Jurkat, Clone E6-1 (cell line): Measurements from ENCODE around the gene PPARG.
A peak's percentile ranks its signal among the peaks of the same experiment; 100 is the strongest.

ENCODE experiments used
- DNase-seq: peaks from one replicate; pipeline ENCODE4 v3.0.0-alpha.2; 2011; ENCODE audit warnings: low read depth, low spot score
- H3K4me3 ChIP-seq: 2 replicates; pipeline ENCODE4 v1.5.1; 2011; ENCODE audit warnings: mild to moderate bottlenecking, low read length, control low read depth, moderate library complexity

Gene PPARG

GRCh38 chr3:12335421-12335820 is 46.6 kb downstream of the PPARG start:
- no peak overlapping the region for H3K4me3 ChIP-seq
- DNase-seq = no peak

GRCh38 chr3:12336099-12336498 is 47.2 kb downstream of the PPARG start:
- no peak overlapping the region for H3K4me3 ChIP-seq
- DNase-seq = peak; percentile 85

DNA sequence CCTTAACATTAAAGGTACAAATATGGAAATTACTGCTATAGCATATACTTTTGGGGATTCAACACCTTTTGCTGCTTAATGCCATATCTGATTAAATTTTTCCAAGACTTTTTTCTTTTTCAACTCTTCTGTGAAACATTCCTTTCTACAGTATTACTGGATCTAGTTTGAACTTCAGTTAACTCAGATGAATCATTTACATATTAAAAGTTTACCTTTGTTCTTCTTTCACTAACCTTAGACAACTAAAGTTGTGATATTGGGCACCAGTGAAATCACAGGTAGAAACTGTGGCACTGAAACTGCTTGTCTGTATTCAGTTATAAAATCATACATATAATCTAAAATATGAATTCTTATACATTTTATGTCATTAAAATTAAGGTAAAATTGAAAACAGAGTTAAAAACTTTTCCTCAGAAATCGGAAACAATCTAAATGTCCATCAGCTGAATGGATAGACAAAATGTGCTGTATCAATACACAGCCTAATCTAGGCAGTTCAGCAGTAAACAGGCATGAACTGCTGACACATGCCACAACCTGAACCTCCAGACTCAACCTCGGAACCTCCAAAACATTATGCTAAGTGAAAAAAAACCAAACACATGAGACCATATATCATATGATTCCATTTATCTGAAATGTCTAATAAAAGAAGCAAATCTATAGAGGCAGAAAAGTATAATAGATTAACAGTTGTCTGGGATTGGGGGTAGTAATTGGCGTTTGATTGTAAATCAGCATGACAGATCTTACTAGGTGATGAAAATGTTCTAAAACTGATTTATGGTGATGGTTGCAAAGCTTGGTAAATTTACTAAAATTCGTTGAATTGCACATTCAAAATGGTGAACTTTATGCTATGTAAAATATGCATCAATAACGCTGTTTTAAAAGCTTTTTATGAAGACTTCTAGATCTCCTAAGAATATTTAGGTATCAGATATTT is 50.0 kb downstream of the PPARG start:
- no peak for DNase-seq
- H3K4me3 ChIP-seq = no peak overlapping the region

DNA sequence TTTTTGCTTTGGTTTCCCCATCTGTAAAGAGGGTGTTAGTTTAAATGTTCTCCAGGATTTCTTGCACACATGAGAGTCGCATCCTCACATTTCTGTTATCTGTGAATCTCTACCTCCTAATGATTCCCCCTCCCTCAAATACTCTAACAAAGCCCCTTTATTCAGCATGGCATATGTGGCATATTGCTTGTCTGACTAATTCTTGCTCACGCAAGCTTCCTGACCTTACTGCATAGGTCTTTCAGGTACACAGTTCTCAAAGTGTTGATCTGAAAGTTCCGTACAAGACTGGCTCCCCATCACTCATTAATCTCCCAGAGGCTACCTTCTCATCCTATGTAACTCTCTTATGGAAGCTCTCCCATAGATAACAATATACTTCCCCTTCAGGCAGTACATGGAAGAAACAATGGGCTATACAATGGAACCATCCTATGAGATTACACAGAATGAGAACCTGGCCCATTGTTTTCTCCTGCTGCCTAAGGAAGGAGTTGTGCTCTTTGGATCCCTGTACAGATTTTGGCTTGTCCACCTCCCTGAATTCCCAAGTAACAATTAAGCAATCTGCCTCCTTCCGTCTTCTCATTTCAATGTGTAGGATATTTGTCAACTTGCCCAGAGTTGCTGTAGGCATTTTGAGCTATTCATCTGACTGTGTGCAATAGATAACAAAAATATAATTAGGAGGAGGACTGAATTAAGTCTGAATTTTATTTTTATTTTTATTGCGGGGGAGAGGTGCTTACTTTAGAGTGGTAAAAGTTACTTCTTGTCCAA is 51.0 kb downstream of the PPARG start:
- no peak overlapping the region for H3K4me3 ChIP-seq
- DNase-seq = no peak

DNA sequence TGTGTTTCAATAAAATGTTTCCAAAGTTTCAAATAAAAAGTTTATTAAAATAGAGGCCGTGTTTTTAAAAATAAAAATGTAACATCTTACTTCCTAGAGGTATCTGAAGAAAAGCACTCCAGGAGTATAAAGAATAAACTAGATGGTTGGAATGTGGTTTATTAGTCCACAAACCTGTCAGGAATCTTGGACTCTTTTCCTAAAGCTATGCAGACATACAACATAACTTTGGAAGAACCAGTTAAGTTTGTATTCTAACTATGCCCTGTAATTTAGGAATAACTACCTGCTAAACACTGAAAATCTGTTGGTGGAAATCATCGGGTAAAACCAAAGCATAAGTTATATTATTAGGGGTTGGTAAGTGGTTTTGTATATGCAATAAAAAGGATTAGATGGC is 51.6 kb downstream of the PPARG start:
- no peak overlapping the region for H3K4me3 ChIP-seq
- DNase-seq = no peak

- no peak overlapping the region for H3K4me3 ChIP-seq
- DNase-seq = no peak
These were observed 53.3 kb downstream of the PPARG start for GRCh38 chr3:12342151-12342550.

- no peak for DNase-seq
- H3K4me3 ChIP-seq = no peak overlapping the region
These were observed 54.2 kb downstream of the PPARG start for GRCh38 chr3:12343047-12343501.

GRCh38 chr3:12345141-12345561 is 56.3 kb downstream of the PPARG start:
- H3K4me3 ChIP-seq = no peak overlapping the region
- no peak for DNase-seq

GRCh38 chr3:12345584-12346494 is 57.0 kb downstream of the PPARG start:
- no peak for DNase-seq
- no peak overlapping the region for H3K4me3 ChIP-seq

GRCh38 chr3:12347301-12347700 is 58.4 kb downstream of the PPARG start:
- no peak for DNase-seq
- H3K4me3 ChIP-seq = no peak overlapping the region

DNA sequence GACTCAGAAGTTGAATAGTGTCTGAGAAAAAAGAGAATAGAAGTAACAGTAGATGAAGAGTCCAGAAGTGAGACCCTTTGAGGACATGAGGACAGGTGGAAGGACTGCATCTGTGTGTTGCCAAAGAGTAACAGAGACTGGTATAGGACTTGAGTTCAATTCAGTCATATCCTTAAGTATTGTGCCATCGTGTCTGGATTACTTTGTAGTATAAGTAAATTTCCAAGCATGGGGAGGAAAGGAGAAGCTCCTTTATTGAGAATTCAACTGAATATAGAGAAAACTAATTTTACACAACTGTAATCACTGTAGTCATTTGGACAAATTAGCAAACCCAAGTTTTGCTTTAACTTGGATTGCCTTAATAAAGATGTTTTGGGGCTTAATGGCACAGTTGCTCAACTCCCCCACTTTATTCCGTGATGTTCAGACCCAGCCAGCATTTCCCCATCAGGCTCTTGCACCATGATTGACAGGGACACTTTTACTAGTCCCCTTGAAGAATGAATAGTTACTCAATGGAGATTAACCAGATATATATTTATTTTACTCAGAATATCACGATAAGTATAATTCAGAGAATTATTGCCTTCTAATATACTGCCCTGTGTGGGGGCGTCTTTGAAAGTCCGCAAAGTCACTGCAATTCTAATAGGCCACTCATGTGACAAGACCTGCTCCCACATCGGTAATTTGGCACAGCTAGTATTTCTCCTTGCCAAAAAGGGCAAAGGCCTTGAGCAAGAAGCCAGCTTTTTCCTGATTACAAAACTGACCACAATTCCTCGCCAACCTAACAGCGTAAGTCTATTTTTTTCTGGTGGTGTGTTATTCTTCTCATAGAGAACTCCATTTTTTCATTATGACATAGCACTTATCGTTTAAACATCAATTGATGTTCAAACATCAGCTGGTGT is 61.3 kb downstream of the PPARG start:
- H3K4me3 ChIP-seq = no peak overlapping the region
- DNase-seq = no peak

- no peak overlapping the region for H3K4me3 ChIP-seq
- no peak for DNase-seq
These were observed 62.3 kb downstream of the PPARG start for GRCh38 chr3:12351145-12351544.

DNA sequence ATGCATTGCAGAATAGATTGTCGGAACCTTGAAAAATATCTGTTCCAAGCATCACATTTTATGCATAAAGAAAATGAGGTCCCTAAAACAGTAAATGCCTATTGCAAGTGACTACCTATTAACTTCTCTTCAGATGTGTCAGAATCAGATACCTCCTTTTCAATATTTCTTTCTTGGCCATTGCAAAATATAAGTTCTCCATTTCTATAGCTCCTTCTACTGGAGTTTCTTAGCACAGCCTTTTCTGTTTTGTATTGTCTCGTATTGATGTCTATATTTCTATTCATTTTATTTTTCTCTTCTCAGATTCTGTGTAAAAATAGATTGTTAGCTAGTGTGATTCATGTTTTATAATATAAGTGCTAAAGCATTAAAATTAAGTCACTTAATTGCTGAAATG is 63.4 kb downstream of the PPARG start:
- H3K4me3 ChIP-seq = no peak overlapping the region
- DNase-seq = no peak

GRCh38 chr3:12352755-12353154 is 63.9 kb downstream of the PPARG start:
- DNase-seq = no peak
- H3K4me3 ChIP-seq = no peak overlapping the region

- no peak for DNase-seq
- no peak overlapping the region for H3K4me3 ChIP-seq
These were observed 65.1 kb downstream of the PPARG start for GRCh38 chr3:12353796-12354525.

GRCh38 chr3:12356175-12356574 is 67.3 kb downstream of the PPARG start:
- H3K4me3 ChIP-seq = no peak overlapping the region
- DNase-seq = peak; percentile 44

GRCh38 chr3:12356996-12357395 is 68.1 kb downstream of the PPARG start:
- DNase-seq = no peak
- no peak overlapping the region for H3K4me3 ChIP-seq

DNA sequence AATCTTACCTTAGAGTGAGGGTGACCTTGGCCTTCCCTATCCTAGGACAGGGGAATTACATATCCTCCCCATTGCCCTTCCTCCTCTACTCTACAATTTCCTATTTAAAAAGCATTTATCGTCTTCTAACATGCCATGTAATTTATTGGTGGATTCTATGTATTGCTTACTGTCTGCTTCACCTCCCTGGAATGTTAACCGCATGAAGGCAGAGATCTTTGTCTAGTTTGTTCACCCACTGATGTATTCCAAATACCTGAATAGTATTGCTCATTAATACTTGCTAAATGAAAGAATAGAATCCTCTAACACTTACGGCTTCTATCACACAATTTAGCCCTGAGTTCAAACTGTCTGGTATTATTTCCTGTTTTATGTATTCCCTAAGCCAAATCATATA is 68.6 kb downstream of the PPARG start:
- no peak for DNase-seq
- H3K4me3 ChIP-seq = no peak overlapping the region
